GM21528 (cell line): ENCODE data around the gene HTATSF1.
A peak's percentile ranks its signal among the peaks of the same experiment; 100 is the strongest.

Experiments
- ATAC-seq: cut with Tn5 transposase; IDR thresholded peaks from one replicate; pipeline ENCODE4 v1.9.1; 2021; ENCODE audit warnings: mild to moderate bottlenecking, moderate library complexity; ENCODE audit not compliant: unreplicated experiment, low FRiP score

The HTATSF1 gene

DNA sequence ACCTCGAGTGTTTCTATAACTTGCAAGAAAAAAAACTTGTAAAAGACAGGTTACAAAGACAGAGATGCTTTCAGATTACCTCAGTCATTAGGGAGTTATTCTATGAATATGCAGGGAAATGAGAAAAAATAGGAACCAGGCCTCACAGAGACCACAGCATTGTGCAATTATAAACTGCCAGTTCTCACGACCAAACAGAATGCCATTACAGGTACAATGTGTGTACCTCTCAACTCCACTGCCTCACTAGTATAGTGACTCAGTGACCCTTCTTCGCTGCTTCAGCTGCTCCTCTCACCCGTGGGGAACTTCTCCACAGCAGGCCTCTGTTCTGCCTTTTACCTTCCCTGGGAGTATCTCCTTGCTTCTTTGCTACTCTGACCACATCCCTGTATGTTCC lies 2.3 kb upstream of the HTATSF1 start:
- ATAC-seq, result no peak

DNA sequence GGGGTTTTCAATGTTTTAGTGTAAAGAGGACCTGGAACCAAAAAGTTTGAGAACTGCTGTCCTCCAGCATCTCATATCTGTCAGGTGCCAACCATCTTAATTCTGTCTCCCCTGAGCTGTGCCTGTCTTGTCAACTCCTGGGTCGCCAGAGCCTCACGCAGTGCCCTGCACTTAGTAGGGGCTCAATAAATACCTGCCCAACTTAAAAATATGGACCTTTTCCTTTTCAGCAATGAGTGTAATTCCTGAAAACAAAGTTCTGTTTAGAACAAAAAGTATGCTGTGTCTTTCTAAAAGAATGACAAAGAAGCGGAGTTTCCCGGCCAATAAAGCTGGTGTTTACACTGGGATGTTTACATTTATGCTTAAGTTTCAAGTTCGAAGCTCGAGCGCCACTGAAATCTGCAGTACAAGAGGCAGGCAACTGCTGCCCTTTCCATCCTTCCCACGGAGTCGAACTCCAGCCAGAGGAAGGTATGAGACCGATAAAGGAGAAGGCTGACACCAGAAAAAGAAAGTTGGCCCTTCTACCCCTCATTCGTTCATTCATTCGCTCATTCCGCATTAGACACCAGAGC lies 1.1 kb upstream of the HTATSF1 start:
- ATAC-seq, result no peak

DNA sequence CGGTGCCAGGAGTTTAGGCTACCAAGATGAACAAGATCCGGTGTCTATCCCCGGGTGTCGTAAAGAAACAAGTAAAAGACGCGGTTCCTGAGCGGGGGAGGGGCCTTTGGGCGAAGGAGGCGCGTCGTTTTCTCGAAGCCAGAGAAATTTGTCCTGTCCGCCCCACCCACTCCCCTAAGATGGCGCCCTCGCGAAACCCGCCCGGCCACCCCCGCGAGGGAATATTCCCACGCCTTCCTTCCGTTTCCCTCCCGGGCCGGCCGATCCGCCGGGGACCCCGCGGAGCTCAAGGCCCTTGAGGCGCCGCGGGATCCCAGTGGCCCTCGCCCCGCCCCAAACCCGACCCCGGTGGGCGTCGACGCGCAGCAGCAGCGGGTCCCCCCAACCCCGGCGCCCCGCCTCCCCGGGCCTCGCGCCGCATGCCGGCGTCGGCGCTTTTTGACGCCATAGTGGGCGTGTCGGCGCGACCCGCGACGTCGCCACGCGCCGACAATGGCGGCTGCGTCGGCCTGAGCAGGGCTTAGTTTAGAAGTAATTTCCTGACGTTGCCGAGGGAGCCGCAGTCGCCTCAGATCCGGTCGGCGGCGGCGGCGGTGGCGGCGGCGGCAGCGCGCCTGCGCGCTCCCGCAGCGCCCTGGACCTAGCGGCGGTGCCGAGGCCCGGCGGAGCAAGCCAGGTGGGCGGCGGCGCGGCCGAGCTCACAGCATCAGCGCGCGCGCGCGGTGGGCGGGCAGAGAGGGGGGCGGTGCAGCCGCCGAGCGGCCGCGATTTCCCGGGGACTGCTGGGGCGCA lies 432 bp upstream of the HTATSF1 start:
- peak; percentile 82 for ATAC-seq

DNA sequence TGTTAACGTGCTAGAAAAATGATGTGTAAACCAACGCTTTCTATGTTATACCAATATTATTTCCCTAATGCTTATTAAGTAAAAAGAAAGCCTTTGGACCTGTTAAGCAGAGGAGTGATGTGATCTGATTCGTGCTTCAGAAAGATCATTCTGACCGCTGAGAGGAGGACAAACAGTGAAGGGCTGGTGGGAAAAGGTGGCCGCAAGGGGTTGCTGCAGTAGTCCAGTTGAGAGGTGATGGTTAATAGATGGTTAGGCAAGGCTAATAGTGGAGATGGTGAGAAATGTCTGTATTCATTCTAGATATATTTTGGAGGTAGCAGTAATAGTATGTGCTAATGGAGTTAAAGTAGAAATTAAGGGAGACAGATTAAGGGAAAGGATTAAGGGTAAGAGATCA lies 21.7 kb downstream of the HTATSF1 start:
- ATAC-seq, result no peak

DNA sequence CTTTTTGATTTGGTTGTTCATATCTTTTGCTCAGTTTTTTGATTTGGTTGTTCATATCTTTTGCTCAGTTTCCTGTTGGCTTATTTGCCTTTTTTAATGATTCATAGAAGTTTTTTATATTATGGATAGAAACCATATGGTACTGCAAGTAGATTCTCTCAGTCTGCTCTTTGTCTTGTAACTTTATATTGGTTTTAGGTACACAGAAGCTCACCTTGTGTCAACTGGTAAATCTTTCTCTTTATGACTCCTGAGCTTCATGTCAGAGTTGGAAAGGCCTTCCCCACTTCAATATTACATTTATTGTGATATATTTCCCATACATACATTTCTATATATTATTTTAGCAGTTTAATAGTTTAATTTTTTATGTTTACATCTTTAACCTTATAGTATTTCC lies 26.4 kb downstream of the HTATSF1 start:
- ATAC-seq, result no peak

DNA sequence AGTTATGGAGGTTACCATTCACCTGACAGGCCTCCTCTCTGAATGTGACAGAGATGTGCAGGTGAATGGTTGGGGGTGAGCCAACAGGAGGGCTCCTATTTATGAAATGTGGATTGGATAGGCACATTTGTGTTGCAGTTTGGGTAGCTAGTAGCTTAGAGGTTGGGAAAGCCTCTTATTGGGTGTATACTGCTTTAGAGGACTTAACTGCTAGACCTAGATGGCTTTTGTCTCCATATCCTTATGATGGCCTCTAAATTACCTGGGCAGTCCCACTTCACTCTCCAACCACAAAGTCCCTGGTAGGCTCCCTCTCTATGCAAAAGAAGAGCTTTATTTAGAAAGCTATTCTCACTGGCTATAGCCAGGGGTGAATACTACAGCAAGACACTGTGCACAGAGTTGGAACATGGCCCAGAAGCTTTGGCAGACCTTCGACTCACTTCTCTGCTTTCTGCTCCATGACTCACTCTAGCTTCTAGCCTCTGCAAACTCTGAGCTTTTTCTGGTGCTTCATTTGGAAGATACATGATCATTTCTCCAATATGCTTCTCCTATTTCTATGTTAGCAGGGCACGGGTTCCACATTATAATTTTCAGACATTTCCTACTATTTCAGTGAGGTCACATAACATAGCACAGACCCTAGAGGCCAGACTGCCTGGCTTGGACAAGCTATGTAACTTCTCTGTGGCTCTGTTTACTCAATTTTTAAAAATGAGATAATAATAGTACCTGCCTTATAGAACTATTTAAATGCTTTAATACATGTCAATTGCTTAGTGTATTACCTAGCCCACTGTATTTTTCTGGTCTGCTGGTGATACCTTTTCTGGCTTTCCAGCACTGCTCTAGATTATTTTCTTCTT lies 28.6 kb downstream of the HTATSF1 start:
- no peak for ATAC-seq

DNA sequence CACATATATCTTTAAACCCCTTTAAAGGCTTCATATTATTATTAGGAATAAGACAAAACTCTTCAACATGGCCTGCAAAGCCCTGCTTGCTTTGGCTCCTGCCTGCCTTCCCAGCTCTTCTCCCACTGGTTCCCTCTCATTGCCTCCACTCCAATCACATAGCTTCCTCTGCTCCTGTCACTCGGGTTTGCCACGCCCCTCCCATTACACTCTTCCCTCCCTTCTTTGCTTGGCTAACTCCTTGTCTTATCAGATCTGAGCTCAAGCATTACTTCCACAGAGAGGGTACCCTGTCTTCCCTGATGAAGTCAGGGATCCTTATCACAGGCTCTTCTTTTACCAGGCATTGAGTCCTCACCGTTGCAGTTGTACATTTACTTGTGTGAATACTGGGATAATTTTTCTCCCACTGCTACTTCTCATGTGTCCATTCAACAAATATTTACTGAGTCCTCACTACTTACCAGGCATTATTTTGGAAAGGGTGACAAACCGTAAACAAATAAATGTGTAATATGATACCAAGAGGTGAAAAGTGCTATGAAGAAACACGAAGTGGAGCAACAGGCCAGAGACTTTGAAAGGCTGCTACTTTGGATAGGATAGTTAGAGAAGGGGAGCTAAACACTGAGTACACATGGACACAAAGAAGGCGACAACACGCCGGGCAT lies 31.4 kb downstream of the HTATSF1 start:
- ATAC-seq, result no peak

DNA sequence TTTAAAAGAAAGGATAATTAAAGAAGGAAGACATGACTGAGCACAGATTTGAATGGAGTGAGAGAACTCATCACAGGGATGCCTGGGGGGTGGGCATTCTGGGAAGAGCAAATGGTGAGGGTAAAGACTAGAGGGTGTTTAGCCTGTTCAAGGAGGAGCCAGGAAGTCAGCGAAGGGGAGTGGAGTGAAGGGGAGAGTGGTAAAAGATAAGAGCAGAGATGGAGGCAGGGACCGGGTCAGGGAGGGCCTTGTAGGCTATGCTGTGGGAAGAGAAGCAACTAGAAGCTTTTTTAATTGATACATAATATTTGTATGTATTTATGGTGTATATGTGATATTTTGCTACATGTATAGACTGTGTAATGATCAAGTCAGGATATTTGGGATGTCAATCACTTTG lies 32.4 kb downstream of the HTATSF1 start:
- no peak for ATAC-seq

DNA sequence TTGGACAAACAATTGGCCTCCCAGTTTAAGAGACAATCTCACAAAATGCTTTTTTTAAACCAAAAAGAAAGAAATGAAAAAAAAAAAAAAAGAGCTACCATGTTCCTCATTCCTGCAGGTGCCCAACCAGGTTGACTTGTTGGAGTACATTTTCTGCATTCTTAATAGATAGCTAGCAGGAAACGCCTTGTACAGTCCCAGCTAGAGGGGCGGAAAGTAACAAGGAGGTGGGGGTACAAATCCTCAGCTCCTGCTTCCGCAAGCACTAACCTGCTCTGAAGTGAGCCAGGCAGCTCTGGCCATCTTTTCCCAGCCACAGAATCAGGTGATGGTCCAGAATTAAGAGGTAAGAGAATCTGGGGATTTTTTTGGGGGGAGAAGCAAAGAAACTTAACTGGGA lies 34.6 kb downstream of the HTATSF1 start, which contains the start of gene VGLL1:
Gene VGLL1, plus strand, starts transcription at position 265 of the 400 bp plus-strand sequence. CDS start 3,806 bp downstream, outside the sequence.
- ATAC-seq, result no peak

DNA sequence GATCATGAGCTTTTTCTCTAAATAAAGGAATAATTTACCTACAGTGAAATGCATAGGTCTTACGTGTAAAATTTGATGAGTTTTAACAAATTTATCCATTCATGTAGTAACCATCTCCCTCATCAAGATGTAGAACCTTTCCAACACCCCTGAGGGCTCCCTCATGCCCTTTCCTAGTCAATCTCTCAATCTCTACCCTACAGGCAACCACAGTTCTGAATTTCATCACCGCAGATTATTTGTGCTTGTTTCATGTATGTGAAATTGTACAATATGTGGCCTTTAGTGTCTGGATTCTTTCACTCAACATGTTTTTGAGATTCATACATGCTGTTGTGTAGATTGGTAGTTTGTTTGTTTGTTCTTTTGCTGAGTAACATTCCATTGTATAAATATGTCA lies 36.7 kb downstream of the HTATSF1 start:
- no peak for ATAC-seq

DNA sequence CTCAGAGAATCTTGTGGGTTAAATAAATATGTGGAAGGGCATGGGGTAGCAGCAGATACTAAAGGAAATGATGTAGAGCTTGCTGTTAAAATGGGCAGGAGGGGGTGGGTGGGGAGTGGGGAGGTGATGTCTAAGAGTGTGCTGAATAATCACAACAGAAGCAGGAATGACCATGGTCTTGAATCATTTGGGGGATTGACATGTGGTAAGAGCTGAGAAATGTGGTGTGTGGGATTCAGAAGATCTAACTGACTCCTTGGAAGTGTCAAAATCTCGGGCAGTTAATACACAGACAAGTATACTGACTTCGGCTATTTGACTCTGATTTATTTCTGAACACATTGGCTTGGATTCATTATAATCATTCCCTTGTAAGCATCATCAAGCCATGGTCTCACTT lies 41.4 kb downstream of the HTATSF1 start:
- no peak for ATAC-seq

DNA sequence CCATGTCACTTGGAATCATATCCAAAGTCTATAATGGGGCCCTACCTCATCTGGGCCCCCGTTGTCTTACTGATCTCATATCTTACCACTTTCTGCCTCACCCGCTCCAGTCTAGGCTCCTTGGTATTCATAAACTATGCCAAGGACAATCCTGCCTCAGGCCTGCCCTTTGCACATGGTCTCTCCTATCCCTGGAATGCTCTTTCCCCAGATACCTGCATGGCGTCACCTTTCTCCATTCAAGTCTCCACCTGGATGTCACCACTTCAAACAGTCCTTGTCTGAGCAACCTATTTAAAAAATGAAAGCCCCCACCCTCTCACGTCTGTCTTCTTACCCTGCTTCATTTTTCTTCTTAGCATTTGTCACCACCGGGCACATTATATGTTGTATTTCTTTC lies 42.8 kb downstream of the HTATSF1 start:
- no peak for ATAC-seq

DNA sequence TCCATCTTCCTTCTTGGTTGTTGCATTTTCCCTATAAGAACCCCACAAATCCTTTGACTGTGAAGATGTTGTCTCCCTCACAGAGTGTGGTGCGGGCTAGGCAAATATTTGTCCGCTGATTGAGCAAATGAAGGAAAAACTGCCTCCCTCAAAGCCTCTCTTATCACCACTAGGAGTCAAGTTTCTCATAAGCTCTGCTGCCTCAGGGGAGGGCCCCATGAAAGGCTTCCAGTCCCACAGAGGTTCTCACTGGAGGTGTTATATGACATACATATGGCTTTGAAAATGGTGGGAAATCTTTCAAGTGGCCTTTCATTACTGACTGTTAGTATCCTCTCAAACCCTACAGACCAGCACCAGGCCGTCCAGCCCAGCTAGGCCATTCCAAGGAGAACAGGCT lies 43.9 kb downstream of the HTATSF1 start:
- ATAC-seq, result no peak

DNA sequence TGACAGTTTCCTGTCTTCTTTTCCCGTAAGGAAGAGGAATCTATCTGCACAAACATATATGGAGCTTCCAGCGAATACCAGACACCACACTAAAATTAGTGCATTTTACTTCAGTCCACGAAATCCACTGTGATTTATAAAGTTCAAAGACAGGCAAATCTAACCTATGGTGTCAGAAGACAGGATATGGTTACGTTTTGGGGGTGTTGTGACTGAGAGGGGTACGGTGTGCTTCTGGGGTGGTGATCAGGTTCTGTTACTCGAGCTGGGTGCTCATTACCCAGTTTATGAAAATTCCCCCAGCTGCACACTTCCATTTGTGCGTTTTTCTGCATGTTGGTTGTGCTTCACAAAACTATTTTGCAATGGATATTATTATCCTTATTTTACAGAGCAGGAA lies 44.9 kb downstream of the HTATSF1 start:
- no peak for ATAC-seq

DNA sequence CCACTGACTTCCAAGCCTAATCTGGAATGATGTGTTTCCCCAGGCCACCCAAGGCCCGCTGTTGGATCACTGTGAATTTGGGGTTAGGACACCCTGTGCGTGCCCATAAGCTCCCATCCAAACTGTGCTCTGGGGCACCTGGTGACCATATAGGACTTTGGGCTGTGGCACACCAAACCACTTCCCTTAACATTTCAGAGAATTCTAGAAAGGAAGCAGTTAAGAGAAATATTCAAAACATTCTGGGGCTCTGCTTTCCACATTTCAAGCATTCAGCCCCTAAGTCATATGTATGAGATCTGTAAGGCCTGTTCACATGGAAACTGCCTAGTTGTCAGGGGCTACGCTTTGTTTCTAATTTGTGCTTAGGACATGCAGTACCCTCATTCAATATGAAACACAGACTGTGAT lies 49.0 kb downstream of the HTATSF1 start:
- ATAC-seq, result no peak

DNA sequence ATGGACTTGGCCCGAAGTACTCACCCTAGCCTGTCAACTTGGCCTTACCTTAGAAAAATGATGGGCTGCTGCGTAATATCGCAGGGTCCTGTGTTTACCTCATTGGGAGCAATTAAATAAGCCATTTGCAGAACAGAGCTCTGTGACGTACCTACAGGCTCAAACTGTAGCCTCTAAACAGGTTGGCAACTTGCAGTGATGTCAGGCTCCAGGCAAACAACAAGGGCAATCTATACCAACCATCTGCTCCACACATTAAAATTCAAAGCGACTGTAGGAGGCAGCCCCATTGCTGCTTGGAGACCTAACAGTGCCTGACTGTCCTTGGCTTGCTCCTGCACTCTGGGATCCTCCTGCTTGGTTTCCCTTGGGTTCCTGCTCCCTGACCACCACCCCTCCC lies 51.8 kb downstream of the HTATSF1 start:
- no peak for ATAC-seq

DNA sequence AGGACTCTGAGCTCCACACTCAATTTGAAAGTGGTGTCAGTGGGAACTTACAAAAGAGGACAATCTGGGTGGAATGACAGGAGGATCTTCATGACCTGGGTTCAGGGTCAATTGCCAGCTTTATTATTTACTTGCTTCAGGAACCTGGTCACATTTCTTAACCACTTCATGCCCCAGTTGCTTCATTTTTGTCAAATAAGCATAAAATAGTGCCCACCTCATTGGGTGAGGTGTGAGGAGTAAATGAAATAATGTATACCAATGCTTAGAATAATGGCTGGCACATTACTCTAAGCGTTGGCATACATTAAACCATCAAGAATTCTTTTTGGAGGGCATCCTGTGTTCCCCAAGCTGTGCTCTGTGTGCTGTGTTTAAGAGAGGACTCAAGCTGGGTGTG lies 54.0 kb downstream of the HTATSF1 start:
- ATAC-seq, result no peak

DNA sequence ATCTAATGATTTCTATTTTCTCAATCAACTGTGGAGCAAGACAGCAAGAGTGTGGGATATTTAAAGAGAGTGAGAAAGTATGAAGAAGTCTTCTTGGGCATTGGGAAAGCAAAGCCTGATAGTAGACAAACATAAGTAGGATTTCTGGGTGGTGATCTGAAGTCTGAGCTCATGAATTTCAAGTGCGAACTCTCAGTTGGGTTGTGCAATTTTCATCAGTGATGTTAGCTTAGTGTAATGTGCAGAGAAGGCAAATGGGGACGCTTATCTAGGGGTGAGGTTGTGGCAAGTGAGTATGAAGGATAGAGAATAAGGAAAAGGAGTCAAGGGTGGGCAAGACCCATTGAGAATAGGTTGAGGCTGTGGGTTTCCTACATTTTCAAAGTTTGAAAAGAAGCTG lies 58.3 kb downstream of the HTATSF1 start:
- ATAC-seq, result no peak
